ENCODE results near the gene INSYN1.
"Not testable (repeated sequence)": the region's sequence is repeated elsewhere in the genome, so short reads cannot be mapped to it uniquely, and the experiment has no call there.

INSYN1 gene

DNA sequence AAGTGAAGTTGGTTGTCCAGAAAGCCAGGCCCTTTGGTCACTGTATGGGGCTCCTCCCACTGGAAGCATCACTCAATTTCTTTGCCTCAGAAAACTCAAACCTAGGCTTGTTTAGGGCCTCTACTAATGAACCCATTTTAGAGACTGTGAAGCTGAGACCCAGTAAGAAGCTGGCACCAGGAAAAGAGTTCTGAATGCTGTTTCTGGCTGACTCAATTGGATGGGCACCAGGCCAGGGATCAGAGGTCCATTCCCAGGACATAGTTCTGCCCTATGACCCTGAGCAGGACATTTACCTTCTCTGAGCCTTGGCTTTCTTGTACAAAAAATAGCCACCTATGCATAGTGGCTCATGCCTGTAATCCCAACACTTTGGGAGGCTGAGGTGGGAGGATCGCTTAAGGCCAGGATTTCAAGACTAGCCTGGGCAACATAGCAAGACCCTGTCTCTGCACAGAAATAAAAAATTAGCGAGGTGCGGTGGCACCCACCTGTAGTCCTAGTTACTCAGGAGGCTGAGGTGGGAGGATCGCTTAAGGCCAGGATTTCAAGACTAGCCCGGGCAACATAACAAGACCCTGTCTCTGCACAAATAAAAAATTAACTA is 38.4 kb downstream of the INSYN1 start:
- Histone ChIP-seq H3K4me2 (no peak overlapping the region), H3K4me3 (no peak overlapping the region), H3K27ac (no peak overlapping the region), H3K9me3 (replicated peaks in 1 of 11) (no peaks in the 10 kb centered on the region), H4K20me1 (peaks cover 0 to 25% (median 0%) of the 10 kb centered on the region in 11 experiments; a peak in 7 of 22 replicates), H3K4me1 (peaks cover 0 to 29% (median 17%) of the 10 kb centered on the region in 10 experiments; a peak in 17 of 20 replicates), H3K36me3 (peaks cover 0 to 45% (median 0%) of the 10 kb centered on the region in 11 experiments; a peak in 9 of 22 replicates), H3K9ac (no peak overlapping the region), H3K27me3 (no peaks in the 10 kb centered on the region)
- TF ChIP-seq Cebpa-rat (IDR thresholded peaks at IDR 0.05) = no peak

- peaks cover 0 to 70% (median 2%) of the 10 kb centered on the region in 11 experiments; a peak in 9 of 22 replicates for H3K36me3 ChIP-seq
- H4K20me1 ChIP-seq = peaks cover 0 to 33% (median 0%) of the 10 kb centered on the region in 11 experiments; a peak in 7 of 22 replicates
- H3K27me3 ChIP-seq = no peaks in the 10 kb centered on the region
- no peaks in the 10 kb centered on the region for H3K9me3 ChIP-seq (replicated peaks in 1 of 11)
- TF ChIP-seq Cebpa-rat (IDR thresholded peaks at IDR 0.05) = no peak
- H3K27ac ChIP-seq = peak overlapping the region in 2 of 11 experiments; percentile 10 to 24; a peak in 3 of 22 replicates
- H3K9ac ChIP-seq = no peak overlapping the region
- H3K4me3 ChIP-seq = no peak overlapping the region
- peak overlapping the region in 3 of 11 experiments; percentile 50 to 63 (median 54); a peak in 2 of 22 replicates for H3K4me2 ChIP-seq
- H3K4me1 ChIP-seq = peaks cover 0 to 21% (median 15%) of the 10 kb centered on the region in 10 experiments; a peak in 16 of 20 replicates
These were observed 41.0 kb downstream of the INSYN1 start for GRCh38 chr15:73712107-73712506.

- no peak for TF ChIP-seq Cebpa-rat (IDR thresholded peaks at IDR 0.05)
- H3K4me1 ChIP-seq = peaks cover 0 to 21% (median 15%) of the 10 kb centered on the region in 10 experiments; a peak in 16 of 20 replicates
- H3K9ac ChIP-seq = peak overlapping the region in 1 of 11 experiments; percentile 26; a peak in 2 of 22 replicates
- H3K4me3 ChIP-seq = no peak overlapping the region
- H3K36me3 ChIP-seq = peaks cover 0 to 75% (median 5%) of the 10 kb centered on the region in 11 experiments; a peak in 9 of 22 replicates
- no peaks in the 10 kb centered on the region for H3K27me3 ChIP-seq
- H3K9me3 ChIP-seq (replicated peaks in 1 of 11) = no peaks in the 10 kb centered on the region
- H4K20me1 ChIP-seq = peaks cover 0 to 39% (median 0%) of the 10 kb centered on the region in 11 experiments; a peak in 7 of 22 replicates
- peak overlapping the region in 8 of 11 experiments; percentile 0 to 63 (median 40); a peak in 11 of 22 replicates for H3K4me2 ChIP-seq
- H3K27ac ChIP-seq = peak overlapping the region in 4 of 11 experiments; percentile 3 to 55 (median 13); a peak in 4 of 22 replicates
These were observed 41.6 kb downstream of the INSYN1 start for GRCh38 chr15:73711526-73711925.

DNA sequence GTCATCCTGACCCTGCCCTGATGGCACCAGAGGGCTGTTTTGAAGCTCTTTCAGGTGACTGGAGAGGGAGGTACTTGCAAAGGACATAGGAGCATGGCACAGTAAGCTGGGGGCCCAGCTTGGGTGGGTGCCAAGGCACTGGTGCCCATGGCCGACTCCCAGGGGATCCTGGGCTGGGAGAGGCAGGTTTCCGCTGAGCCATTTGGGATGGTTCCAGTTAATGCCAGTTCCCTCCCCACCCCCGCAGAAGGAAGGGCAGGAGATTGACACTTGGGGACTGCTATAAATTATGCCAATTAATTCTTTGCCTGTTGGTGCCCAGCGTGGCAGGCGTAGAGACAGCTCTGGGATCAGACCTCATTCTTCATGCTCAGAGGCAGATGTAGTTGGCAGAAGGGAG is 42.8 kb downstream of the INSYN1 start:
- no peak overlapping the region for H3K9ac ChIP-seq
- no peak overlapping the region for H3K27ac ChIP-seq
- peaks cover 0 to 49% (median 0%) of the 10 kb centered on the region in 11 experiments; a peak in 7 of 22 replicates for H4K20me1 ChIP-seq
- H3K4me1 ChIP-seq = peaks cover 0 to 21% (median 15%) of the 10 kb centered on the region in 10 experiments; a peak in 16 of 20 replicates
- TF ChIP-seq Cebpa-rat (IDR thresholded peaks at IDR 0.05) = no peak
- H3K27me3 ChIP-seq = no peaks in the 10 kb centered on the region
- H3K36me3 ChIP-seq = peaks cover 0 to 86% (median 5%) of the 10 kb centered on the region in 11 experiments; a peak in 9 of 22 replicates
- 0 out of 22 replicates have a peak overlapping the region, but pooled peaks of 2 of the 11 experiments have one; percentile 41 to 50 for H3K4me2 ChIP-seq
- no peaks in the 10 kb centered on the region for H3K9me3 ChIP-seq (replicated peaks in 1 of 11)
- no peak overlapping the region for H3K4me3 ChIP-seq

GRCh38 chr15:73709686-73710085 is 43.5 kb downstream of the INSYN1 start:
- no peak overlapping the region for H3K27ac ChIP-seq
- no peaks in the 10 kb centered on the region for H3K27me3 ChIP-seq
- peaks cover 0 to 56% (median 0%) of the 10 kb centered on the region in 11 experiments; a peak in 8 of 22 replicates for H4K20me1 ChIP-seq
- no peak overlapping the region for H3K9ac ChIP-seq
- TF ChIP-seq Cebpa-rat (IDR thresholded peaks at IDR 0.05) = no peak
- no peak overlapping the region for H3K4me2 ChIP-seq
- no peak overlapping the region for H3K4me3 ChIP-seq
- H3K36me3 ChIP-seq = peaks cover 0 to 90% (median 5%) of the 10 kb centered on the region in 11 experiments; a peak in 9 of 22 replicates
- no peaks in the 10 kb centered on the region for H3K9me3 ChIP-seq (replicated peaks in 1 of 11)
- peaks cover 0 to 23% (median 16%) of the 10 kb centered on the region in 10 experiments; a peak in 16 of 20 replicates for H3K4me1 ChIP-seq

- H3K9ac ChIP-seq = no peak overlapping the region
- TF ChIP-seq Cebpa-rat (IDR thresholded peaks at IDR 0.05) = no peak
- H3K36me3 ChIP-seq = peaks cover 0 to 93% (median 5%) of the 10 kb centered on the region in 11 experiments; a peak in 9 of 22 replicates
- no peaks in the 10 kb centered on the region for H3K27me3 ChIP-seq
- H3K4me2 ChIP-seq = no peak overlapping the region
- H3K27ac ChIP-seq = no peak overlapping the region
- H3K9me3 ChIP-seq (replicated peaks in 1 of 11) = no peaks in the 10 kb centered on the region
- peaks cover 0 to 60% (median 0%) of the 10 kb centered on the region in 11 experiments; a peak in 8 of 22 replicates for H4K20me1 ChIP-seq
- H3K4me3 ChIP-seq = no peak overlapping the region
- peaks cover 0 to 26% (median 16%) of the 10 kb centered on the region in 10 experiments; a peak in 16 of 20 replicates for H3K4me1 ChIP-seq
These were observed 43.9 kb downstream of the INSYN1 start for GRCh38 chr15:73709241-73709640.

DNA sequence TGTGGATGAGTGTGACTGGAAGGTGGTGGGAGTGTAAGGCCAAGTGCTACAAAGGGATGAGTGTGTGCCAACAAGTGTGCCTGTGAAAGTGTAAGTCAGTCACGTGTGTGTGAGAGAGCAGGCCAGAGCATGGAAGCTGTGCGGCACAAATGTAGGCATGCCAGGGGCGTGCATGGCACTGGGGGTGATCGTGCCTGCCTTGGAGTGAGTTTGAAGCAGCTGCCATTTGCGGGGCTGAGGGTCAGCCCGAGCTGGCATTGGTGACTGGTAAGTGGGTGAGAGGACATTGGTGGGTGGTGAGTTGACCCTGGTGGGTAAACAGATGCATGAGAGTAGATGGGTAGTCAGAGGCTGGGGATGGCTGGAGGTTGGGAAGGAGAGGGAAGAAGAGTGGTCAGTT is 44.5 kb downstream of the INSYN1 start:
- no peak for TF ChIP-seq Cebpa-rat (IDR thresholded peaks at IDR 0.05)
- no peaks in the 10 kb centered on the region for H3K9me3 ChIP-seq (replicated peaks in 1 of 11)
- H3K27ac ChIP-seq = no peak overlapping the region
- H4K20me1 ChIP-seq = peaks cover 0 to 66% (median 1%) of the 10 kb centered on the region in 11 experiments; a peak in 8 of 22 replicates
- H3K4me2 ChIP-seq = no peak overlapping the region
- H3K36me3 ChIP-seq = peaks cover 0 to 93% (median 5%) of the 10 kb centered on the region in 11 experiments; a peak in 9 of 22 replicates
- H3K9ac ChIP-seq = no peak overlapping the region
- H3K27me3 ChIP-seq = no peaks in the 10 kb centered on the region
- H3K4me1 ChIP-seq = peaks cover 0 to 26% (median 16%) of the 10 kb centered on the region in 10 experiments; a peak in 16 of 20 replicates
- H3K4me3 ChIP-seq = no peak overlapping the region

- no peaks in the 10 kb centered on the region for H3K27me3 ChIP-seq
- peaks cover 0 to 81% (median 6%) of the 10 kb centered on the region in 11 experiments; a peak in 12 of 22 replicates for H4K20me1 ChIP-seq
- peaks cover 0 to 88% (median 5%) of the 10 kb centered on the region in 11 experiments; a peak in 8 of 22 replicates for H3K36me3 ChIP-seq
- no peaks in the 10 kb centered on the region for H3K9me3 ChIP-seq (replicated peaks in 1 of 11)
- peaks cover 0 to 9% (median 1%) of the 10 kb centered on the region in 10 experiments; a peak in 16 of 20 replicates for H3K4me1 ChIP-seq
- no peak overlapping the region; a peak in 1 of 22 replicates for H3K9ac ChIP-seq
- no peak for TF ChIP-seq Cebpa-rat (IDR thresholded peaks at IDR 0.05)
- no peak overlapping the region for H3K27ac ChIP-seq
- H3K4me2 ChIP-seq = no peak overlapping the region
- no peak overlapping the region for H3K4me3 ChIP-seq
These were observed 48.1 kb downstream of the INSYN1 start for GRCh38 chr15:73704869-73705645.

DNA sequence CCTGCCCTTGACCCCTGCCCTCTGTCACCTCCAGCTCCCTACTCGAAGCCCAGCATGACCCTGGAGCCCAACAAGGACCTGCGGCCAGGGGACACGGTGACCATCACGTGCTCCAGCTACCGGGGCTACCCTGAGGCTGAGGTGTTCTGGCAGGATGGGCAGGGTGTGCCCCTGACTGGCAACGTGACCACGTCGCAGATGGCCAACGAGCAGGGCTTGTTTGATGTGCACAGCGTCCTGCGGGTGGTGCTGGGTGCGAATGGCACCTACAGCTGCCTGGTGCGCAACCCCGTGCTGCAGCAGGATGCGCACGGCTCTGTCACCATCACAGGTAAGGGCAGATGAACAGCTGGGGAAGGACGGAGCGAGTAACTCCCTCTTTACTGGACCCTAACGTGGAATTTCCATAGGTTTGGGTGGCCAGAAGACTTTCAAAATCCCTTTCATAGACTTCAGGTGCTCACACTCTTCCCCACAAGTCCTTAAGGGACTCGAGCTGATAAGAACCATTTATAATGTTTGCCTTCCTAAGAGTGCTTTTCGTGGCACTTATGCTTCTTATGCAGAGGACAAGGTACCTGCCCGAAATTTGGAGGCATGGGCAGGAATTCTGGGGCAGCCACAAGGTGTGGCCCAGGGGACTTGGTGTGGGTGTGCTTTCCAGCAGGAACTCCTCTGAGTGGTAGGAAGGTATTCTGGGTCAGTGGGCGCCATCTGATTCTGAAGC is 48.8 kb downstream of the INSYN1 start:
- not testable (repeated sequence) for H3K27me3 ChIP-seq; H3K9me3 ChIP-seq (replicated peaks in 1 of 11); H3K4me2 ChIP-seq; H3K27ac ChIP-seq; H3K4me3 ChIP-seq; H3K9ac ChIP-seq
- H4K20me1 ChIP-seq = peaks cover 0 to 81% (median 9%) of the 10 kb centered on the region in 11 experiments; a peak in 17 of 22 replicates
- peaks cover 0 to 81% (median 5%) of the 10 kb centered on the region in 11 experiments; a peak in 8 of 22 replicates for H3K36me3 ChIP-seq
- H3K4me1 ChIP-seq = peaks cover 0 to 17% (median 9%) of the 10 kb centered on the region in 10 experiments; a peak in 17 of 20 replicates

GRCh38 chr15:73703601-73704000 is 49.5 kb downstream of the INSYN1 start:
- Histone ChIP-seq H3K4me1 (peaks cover 0 to 23% (median 16%) of the 10 kb centered on the region in 10 experiments; a peak in 17 of 20 replicates), H4K20me1 (peaks cover 0 to 84% (median 15%) of the 10 kb centered on the region in 11 experiments; a peak in 17 of 22 replicates), H3K36me3 (peaks cover 0 to 75% (median 5%) of the 10 kb centered on the region in 11 experiments; a peak in 8 of 22 replicates)
- H3K4me3 ChIP-seq; H3K9me3 ChIP-seq (replicated peaks in 1 of 11); H3K27me3 ChIP-seq; H3K4me2 ChIP-seq; H3K9ac ChIP-seq; H3K27ac ChIP-seq: not testable (repeated sequence)
